ENCODE results near the gene TECR.
"Not testable (repeated sequence)": the region's sequence is repeated elsewhere in the genome, so short reads cannot be mapped to it uniquely, and the experiment has no call there.

Gene TECR

GRCh38 chr19:14551134-14552005 lies 22.0 kb downstream of the TECR start:
- DNase-seq (ENCODE audit: low read depth): peak; percentile 63
- peak; percentile 34 for TF ChIP-seq CTCF (IDR thresholded peaks at IDR 0.05; ENCODE audit: insufficient read depth, low read depth, low read length, missing control alignments)
- H3K4me3 ChIP-seq (ENCODE audit: low read depth, low read length): not testable (repeated sequence)

DNA sequence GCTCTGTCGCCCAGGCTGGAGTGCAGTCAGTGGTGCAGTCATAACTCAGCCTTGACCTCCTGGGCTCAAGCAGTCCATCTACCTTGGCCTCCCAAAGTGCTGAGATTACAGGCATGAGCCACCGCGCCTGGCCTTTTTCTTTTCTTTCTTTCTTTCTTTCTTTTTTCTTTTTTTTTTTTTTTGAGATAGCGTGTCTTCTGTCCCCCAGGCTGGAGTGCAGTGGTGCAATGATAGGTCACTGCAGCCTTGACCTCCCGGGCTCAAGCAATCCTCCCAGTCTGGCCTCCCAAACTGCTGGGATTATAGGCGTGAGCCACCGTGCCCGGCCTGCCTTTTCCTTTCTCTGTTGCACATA lies 22.6 kb downstream of the TECR start:
- DNase-seq (ENCODE audit: low read depth); H3K4me3 ChIP-seq (ENCODE audit: low read depth, low read length): not testable (repeated sequence)

DNA sequence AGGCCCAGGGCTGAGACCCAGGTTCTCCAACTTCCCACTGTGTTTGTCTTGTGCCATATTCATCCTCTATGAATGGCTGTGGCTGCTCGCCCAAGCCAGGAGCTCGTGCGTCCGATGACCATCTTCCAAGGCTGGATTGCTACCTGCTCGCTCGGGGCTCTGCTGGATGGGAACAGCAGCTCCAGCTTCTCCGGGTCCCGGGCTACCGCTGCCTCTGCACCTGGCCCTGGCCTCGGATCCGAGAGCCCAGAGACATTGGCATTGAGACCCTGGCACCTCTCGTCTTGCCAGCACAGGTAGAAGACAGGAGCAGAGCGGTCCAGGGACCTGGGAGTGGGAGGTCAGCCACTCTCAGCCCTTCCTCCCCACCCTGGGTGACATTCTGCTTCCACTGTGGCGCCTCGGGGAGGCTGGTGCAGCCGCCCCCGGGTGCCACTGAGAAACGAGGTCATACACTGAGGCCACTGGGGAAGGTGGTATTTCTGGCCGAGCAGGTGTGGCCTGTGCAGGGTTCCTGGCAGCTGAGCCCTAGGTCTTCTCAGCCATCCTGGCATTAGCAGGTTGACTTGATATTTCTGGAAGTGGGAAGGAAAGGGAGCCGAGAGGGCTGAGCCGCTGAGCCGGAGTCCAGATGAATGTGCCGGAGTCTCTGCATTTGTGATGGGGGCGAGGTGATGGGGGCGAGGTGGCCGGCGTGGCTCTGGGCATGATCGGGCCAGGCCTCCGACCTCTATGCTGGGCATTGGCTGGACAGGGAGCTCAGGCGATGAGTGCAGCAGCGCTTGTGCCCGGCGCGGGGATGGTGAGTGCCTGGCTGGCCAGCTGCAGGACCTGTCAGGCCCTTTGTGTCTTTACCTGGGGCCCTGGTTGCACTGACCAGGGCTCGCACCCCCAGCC lies 23.9 kb downstream of the TECR start:
- DNase-seq (ENCODE audit: low read depth): no peak
- TF ChIP-seq CTCF (IDR thresholded peaks at IDR 0.05; ENCODE audit: insufficient read depth, low read depth, low read length, missing control alignments): no peak
- H3K4me3 ChIP-seq (ENCODE audit: low read depth, low read length): no peak overlapping the region

DNA sequence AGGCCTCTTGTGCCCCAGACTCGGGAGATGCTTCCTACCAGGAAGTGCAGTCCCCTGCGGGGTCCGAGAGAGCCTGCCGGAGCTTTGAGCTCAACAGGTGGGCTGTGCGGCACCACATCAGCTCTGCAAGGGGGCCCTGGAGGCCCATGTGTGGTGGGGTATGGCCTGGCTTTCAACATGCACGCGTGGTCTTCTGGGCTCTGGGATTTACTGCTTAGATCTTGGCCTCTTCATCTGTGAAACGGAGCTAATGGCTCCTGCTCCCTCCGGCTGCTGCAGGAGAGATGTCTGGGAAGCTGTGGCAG lies 24.5 kb downstream of the TECR start:
- DNase-seq (ENCODE audit: low read depth): no peak
- no peak for TF ChIP-seq CTCF (IDR thresholded peaks at IDR 0.05; ENCODE audit: insufficient read depth, low read depth, low read length, missing control alignments)
- H3K4me3 ChIP-seq (ENCODE audit: low read depth, low read length): no peak overlapping the region

DNA sequence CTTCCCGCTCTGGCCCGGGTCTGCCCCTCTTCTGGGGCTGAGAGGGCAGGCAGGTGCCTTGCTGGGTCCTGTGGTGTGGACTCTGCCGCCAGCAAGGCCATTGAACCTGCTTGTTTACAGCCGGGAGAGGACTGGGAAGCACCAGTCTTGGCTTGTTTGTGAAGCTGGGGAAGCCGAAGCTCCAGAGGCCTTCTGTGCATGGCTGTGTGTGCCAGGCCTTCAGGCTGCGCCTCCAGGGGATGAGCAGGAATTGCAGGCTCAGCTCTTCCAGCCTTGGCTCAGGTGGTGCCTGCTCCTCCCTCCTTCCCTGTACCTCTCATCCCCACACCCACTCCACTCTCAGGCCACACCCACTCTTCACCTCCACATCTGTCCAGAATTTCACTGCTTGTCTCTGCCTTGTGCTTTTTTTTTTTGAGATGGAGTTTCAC lies 25.0 kb downstream of the TECR start:
- no peak for TF ChIP-seq CTCF (IDR thresholded peaks at IDR 0.05; ENCODE audit: insufficient read depth, low read depth, low read length, missing control alignments)
- no peak for DNase-seq (ENCODE audit: low read depth)
- H3K4me3 ChIP-seq (ENCODE audit: low read depth, low read length): no peak overlapping the region

GRCh38 chr19:14555918-14556661 lies 26.7 kb downstream of the TECR start:
- no peak for DNase-seq (ENCODE audit: low read depth)
- no peak overlapping the region for H3K4me3 ChIP-seq (ENCODE audit: low read depth, low read length)
- no peak for TF ChIP-seq CTCF (IDR thresholded peaks at IDR 0.05; ENCODE audit: insufficient read depth, low read depth, low read length, missing control alignments)

DNA sequence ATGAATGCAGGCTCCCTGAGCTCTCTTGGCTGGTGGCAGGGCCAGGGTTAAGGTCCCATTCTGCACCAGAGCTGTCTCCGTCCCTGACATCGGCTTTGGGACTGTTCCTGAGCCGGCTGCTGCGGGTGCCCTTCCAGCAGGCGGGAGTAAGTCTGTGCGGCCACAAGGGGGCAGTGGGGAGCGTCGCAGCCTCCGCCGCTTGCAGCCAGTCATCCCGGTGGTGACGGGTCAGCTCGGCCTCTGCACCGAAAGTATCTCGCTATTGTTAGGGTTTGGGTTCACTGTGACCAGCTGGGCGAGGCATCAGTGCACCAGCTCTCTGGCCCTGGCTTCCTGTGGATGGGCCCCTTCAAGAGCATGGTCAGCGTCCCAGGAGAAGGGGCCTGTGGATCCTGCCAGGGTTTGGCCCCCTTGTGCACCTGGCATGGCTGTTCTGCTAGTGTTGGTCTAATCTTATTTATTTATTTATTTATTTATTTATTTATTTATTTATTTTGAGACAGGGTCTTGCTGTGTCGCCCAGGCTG lies 27.3 kb downstream of the TECR start:
- peak; percentile 91 for DNase-seq (ENCODE audit: low read depth)
- peak; percentile 98 for TF ChIP-seq CTCF (IDR thresholded peaks at IDR 0.05; ENCODE audit: insufficient read depth, low read depth, low read length, missing control alignments)
- no peak overlapping the region for H3K4me3 ChIP-seq (ENCODE audit: low read depth, low read length)
